ENCODE data around the gene HYKK.
"Not testable (repeated sequence)": the region's sequence is repeated elsewhere in the genome, so short reads cannot be mapped to it uniquely, and the experiment has no call there.

The HYKK gene

GRCh38 chr15:78540141-78540870 lies 32.9 kb downstream of the HYKK start, which contains the start of gene PSMA4:
PSMA4 (plus strand) TSS chr15:78540444; CDS start chr15:78541928, 1,484 bp downstream.
- peak; percentile 91 to 93 for DNase-seq

- DNase-seq = peak in 1 of 2 donors; percentile 11
These were observed 33.7 kb downstream of the HYKK start for GRCh38 chr15:78540871-78541743.

DNA sequence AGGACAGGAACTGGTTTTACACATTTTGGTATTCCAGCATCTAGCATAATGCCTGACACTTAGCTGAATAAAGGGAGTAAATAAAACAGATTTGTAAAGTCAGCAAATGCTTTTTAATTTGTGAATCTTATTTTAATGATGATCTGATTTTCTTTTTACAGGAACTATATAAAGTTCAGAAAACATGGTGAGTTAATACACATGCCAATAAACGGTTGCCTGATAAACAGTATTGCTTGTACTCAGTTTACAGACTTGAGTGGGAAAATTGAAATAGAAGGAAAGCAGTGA lies 34.3 kb downstream of the HYKK start:
- no peak for DNase-seq

DNA sequence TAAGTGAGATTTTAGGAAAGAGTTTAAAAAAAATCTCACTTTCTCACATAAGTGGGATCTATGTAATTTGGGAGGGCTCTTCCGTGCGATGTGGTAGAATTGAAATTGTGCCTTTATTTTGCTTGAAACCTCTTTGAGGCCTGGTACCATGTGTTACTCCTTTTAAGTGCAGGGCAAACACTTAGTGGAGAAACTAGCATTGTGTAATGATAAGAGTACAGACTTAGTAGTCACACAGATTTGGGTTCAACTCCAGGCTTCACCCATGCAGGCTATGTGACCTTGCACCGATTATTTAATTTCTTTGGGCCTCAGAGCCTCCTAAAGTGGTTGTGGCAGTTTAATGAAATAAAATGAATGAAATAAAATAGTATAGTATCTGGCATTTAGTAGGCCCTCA lies 35.3 kb downstream of the HYKK start:
- no peak for DNase-seq

DNA sequence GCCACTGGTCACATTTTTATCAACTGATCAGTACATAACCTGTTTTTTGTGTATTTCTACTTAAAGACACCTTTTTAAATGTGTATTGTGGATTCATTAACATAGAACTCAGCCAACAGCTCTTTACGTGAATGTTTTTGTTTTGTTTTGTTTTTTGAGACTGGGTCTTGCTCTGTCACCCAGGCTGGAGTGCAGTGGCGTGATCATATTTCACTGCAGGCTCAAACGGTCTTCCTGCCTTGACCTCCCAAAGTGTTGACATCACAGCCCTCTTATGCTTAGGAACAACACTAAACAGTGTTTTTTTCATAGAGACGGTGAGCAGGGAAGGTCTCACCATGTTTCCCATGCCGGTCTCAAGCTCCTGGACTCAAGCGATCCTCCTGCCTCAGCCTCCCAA lies 42.8 kb downstream of the HYKK start:
- DNase-seq = no peak

DNA sequence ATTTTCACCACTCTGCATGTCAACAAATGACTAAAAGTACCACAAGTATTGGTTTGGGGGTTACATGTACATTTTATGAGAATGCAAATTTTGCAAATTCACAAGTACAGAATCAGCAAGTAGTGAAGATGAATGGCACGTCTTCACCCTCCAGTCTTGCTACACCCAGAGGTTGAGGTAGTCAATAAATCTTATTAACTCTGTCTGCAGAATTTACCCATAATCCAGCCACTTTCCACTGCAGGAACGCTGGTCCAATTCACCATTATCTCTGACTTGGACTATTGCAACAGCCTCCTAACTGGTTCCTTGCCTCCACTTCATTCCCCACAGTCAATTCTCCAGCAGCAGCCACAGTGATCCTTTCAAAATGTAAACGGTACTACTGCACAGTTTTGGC lies 43.4 kb downstream of the HYKK start:
- DNase-seq = no peak

DNA sequence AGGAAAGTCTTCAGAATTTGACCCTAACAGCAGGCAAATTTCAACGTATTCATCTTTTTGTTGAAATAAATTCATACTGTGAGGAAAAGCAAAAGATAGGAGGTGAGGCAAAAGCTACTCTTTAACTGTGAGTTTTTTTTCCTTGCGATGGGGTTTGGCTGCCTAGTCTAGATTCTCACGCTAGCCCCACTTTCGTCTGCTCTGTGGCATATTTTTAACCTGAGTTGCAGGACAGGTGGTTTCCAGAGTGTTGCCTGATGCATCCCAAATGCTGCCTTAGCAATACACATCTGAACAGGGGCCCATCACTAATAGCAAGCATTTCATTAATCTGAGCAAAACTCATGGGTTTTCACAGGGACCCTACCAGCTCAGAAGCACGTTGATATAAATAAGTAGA lies 44.5 kb downstream of the HYKK start:
- DNase-seq = no peak

- DNase-seq = no peak
These were observed 45.2 kb downstream of the HYKK start for GRCh38 chr15:78552597-78552996.

DNA sequence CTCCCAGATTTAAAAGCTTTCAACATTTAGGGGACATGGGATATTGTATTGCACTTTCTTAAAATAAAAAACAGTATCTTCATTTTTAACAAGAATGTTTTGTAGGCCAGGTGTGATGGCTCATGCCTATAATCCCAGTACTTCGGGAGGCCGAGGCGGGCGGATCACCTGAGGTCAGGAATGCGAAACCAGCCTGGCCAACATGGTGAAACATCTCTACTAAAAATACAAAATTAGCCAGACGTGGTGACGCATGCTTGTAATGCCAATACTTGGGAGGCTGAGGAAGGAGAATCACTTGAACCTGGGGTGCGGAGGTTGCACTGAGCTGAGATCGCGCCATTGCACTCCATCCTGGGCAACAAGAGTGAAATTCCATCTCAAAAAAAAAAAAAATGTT lies 52.8 kb downstream of the HYKK start:
- DNase-seq = not testable (repeated sequence)

DNA sequence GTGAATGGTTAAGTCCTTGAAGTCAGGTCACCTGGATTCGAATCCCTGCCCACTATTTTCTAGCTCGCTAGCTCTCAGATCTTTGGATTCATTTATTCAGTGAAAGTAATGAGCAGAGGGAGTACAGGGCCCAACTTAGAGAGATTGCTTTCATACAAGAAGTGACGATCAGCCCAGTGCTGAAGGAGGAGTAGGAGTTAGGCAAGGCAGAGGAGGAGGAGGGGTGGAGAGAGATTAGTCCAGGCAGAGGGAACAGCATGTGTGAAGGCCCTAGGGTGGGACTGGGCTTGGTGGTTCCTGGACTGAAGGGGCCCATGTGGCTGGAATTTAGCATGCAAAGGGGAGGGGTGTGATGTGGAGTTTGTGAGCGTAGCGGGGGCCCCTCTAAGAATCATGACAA lies 54.1 kb downstream of the HYKK start:
- no peak for DNase-seq

GRCh38 chr15:78563092-78563491 lies 55.7 kb downstream of the HYKK start:
- no peak for DNase-seq

DNA sequence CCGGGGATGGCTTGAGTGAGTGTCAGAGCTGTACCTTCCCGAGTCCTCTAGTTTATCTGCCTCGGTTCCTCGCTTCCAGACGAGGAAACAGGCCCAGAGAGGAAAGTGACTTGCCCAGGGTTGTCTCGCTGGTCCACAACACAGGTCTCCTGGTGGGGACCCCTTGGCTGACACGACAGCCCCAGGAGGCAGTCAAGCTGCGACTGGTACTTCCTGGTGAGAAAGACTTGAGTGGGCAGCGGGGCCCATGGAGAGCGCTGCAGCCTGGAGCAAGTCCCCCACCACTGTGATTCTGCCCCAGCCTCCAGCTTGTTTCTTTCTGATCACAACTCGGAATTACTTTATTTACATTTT lies 57.3 kb downstream of the HYKK start:
- no peak for DNase-seq

GRCh38 chr15:78565097-78565950 lies 57.9 kb downstream of the HYKK start, which contains the start of gene CHRNA5:
CHRNA5 (plus strand) TSS chr15:78565520; CDS start chr15:78565720, 200 bp downstream.
- DNase-seq = peak; percentile 12 to 80

- DNase-seq = no peak
These were observed 58.8 kb downstream of the HYKK start for GRCh38 chr15:78565951-78566774.

- no peak for DNase-seq
These were observed 60.2 kb downstream of the HYKK start for GRCh38 chr15:78567531-78567930.

DNA sequence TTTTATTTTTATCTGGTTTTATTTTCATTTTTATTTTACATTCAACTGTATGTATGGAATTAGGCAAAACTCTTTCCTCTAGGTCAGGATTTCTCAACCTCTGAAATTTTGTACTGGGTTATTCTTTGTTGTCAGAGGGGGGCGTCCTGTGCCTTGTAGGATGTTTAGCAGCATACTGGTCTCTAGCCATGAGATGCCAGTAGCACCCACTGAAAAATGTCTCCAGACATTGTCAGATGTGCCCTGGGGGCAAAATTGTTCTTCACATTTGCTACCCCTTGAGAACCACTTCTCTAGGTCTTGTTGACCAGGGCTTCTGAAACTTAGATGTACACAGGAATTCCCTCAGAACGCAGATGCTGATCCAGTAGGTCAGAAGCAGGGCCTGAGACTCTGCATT lies 63.3 kb downstream of the HYKK start:
- no peak for DNase-seq

DNA sequence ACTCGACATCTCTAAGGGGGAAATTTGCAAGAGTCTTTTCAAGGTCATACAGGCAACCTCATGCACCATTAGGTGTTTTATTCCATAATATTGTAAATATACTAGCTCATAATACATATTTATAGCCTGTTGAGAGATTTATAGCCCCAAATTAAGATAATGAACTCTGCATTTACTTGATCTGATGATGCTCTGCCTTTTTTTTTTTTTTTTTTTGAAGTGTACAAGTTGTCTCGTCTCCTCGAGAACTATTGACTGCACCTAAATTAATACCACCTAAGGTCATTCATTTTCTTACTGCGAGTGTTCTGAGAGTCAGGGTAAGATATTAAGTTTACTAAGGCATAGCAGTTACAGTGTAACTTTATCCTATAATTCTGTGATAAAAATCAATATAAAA lies 64.0 kb downstream of the HYKK start:
- DNase-seq = no peak

DNA sequence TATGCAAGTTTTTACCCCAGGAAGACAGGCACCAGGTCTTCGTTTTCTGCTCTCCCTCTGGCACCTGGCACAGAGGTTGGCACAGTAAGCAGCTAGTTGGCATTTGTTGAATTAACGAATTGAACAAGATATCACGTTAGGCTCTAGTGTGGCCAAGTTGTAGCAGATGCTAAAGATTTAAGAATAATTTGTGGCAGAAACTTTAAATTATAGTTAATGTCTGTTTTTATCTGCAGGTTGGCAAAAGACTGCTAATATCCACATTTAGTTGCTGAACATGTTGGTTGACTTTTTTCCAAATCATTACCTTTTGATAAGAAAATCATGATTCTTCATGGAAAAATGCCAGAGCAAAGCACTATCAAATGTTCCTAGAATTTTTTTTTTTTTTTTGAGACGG lies 66.0 kb downstream of the HYKK start:
- no peak for DNase-seq

GRCh38 chr15:78574944-78575343 lies 67.6 kb downstream of the HYKK start:
- no peak for DNase-seq
